Measurements from ENCODE around the gene GPR152. TPM values are rescaled to one million over a fixed set of nuclear protein-coding genes. Genes with fewer than 3 reads are reported as not detected.
A peak's percentile ranks its signal among the peaks of the same experiment; 100 is the strongest.

GPR152 gene
- total RNA-seq, 1 donor from 2014 or later: not detected

GRCh38 chr11:67419325-67420049 lies 33.0 kb downstream of the GPR152 start:
- peaks cover 2% of the 10 kb centered on the region for H3K36me3 Mint-ChIP-seq (ENCODE audit: low read depth, unreplicated experiment)
- Histone ChIP-seq H4K20me1 (ENCODE audit: insufficient read depth, low read length) (no peaks in the 10 kb centered on the region), H3K9ac (ENCODE audit: low read length) (no peak overlapping the region), H3K27ac (ENCODE audit: low read depth, low read length) (no peak overlapping the region), H3K27me3 (ENCODE audit: insufficient read depth, low read length) (peaks cover 2% of the 10 kb centered on the region), H2AFZ (ENCODE audit: low read depth, low read length) (no peak overlapping the region), H3K36me3 (ENCODE audit: insufficient read depth, low read length) (no peaks in the 10 kb centered on the region), H3K4me2 (ENCODE audit: low read length) (peak overlapping the region; percentile 94), H3K79me2 (ENCODE audit: insufficient read depth, low read length) (no peaks in the 10 kb centered on the region), H3K9me3 (ENCODE audit: insufficient read depth, low read depth, low read length) (no peaks in the 10 kb centered on the region), H3K4me3 (ENCODE audit: insufficient read depth, low read depth, low read length) (no peak overlapping the region), H3K4me1 (ENCODE audit: insufficient read depth, low read length) (peaks cover 8% of the 10 kb centered on the region)
- FAIRE-seq (no peak), DNase-seq (ENCODE audit: low read depth) (no peak)
- peaks cover 1% of the 10 kb centered on the region for H3K4me1 Mint-ChIP-seq (ENCODE audit: low read depth, unreplicated experiment)
- no peak overlapping the region for H3K27ac Mint-ChIP-seq (ENCODE audit: unreplicated experiment)
- TF ChIP-seq CTCF (IDR thresholded peaks at IDR 0.05; ENCODE audit: insufficient read depth, low read depth, low read length) (no peak), EZH2 (IDR thresholded peaks at IDR 0.05; ENCODE audit: insufficient read depth, low read length) (no peak)
- no peaks in the 10 kb centered on the region for H3K9me3 Mint-ChIP-seq (ENCODE audit: unreplicated experiment)
- H3K27me3 Mint-ChIP-seq (ENCODE audit: low read depth, unreplicated experiment): peaks cover 22% of the 10 kb centered on the region
- H3K4me3 Mint-ChIP-seq (ENCODE audit: unreplicated experiment): no peak overlapping the region

GRCh38 chr11:67418476-67419281 lies 33.9 kb downstream of the GPR152 start:
- DNase-seq (ENCODE audit: low read depth): no peak
- Mint-ChIP-seq H3K4me3 (ENCODE audit: unreplicated experiment) (no peak overlapping the region), H3K36me3 (ENCODE audit: low read depth, unreplicated experiment) (peaks cover 2% of the 10 kb centered on the region), H3K9me3 (ENCODE audit: unreplicated experiment) (no peaks in the 10 kb centered on the region), H3K4me1 (ENCODE audit: low read depth, unreplicated experiment) (peaks cover 1% of the 10 kb centered on the region), H3K27ac (ENCODE audit: unreplicated experiment) (no peak overlapping the region), H3K27me3 (ENCODE audit: low read depth, unreplicated experiment) (peaks cover 22% of the 10 kb centered on the region)
- no peaks in the 10 kb centered on the region for H3K36me3 ChIP-seq (ENCODE audit: insufficient read depth, low read length)
- TF ChIP-seq CTCF (IDR thresholded peaks at IDR 0.05; ENCODE audit: insufficient read depth, low read depth, low read length) (no peak), EZH2 (IDR thresholded peaks at IDR 0.05; ENCODE audit: insufficient read depth, low read length) (no peak)
- no peaks in the 10 kb centered on the region for H3K9me3 ChIP-seq (ENCODE audit: insufficient read depth, low read depth, low read length)
- H3K4me2 ChIP-seq (ENCODE audit: low read length): no peak overlapping the region
- H4K20me1 ChIP-seq (ENCODE audit: insufficient read depth, low read length): no peaks in the 10 kb centered on the region
- H3K4me3 ChIP-seq (ENCODE audit: insufficient read depth, low read depth, low read length): no peak overlapping the region
- FAIRE-seq: no peak
- no peak overlapping the region for H3K27ac ChIP-seq (ENCODE audit: low read depth, low read length)
- H3K27me3 ChIP-seq (ENCODE audit: insufficient read depth, low read length): peaks cover 2% of the 10 kb centered on the region
- no peaks in the 10 kb centered on the region for H3K79me2 ChIP-seq (ENCODE audit: insufficient read depth, low read length)
- H3K4me1 ChIP-seq (ENCODE audit: insufficient read depth, low read length): peaks cover 8% of the 10 kb centered on the region
- H3K9ac ChIP-seq (ENCODE audit: low read length): no peak overlapping the region
- no peak overlapping the region for H2AFZ ChIP-seq (ENCODE audit: low read depth, low read length)
